ENCODE results near the gene ADIPOR2. TPM values are rescaled to one million over a fixed set of nuclear protein-coding genes. Genes with fewer than 3 reads are reported as not detected.
"Not testable (repeated sequence)": the region's sequence is repeated elsewhere in the genome, so short reads cannot be mapped to it uniquely, and the experiment has no call there.

ADIPOR2 gene
- total and polyA plus RNA-seq, 7 donors: 25.2 to 65.9 (median 29.6) TPM

GRCh38 chr12:1732914-1733313, 42.0 kb downstream of the ADIPOR2 start:
- Histone ChIP-seq H3K4me3 (no peak overlapping the region), H3K27me3 (no peaks in the 10 kb centered on the region), H3K9me3 (no peaks in the 10 kb centered on the region), H3K4me1 (peaks cover 0 to 20% (median 9%) of the 10 kb centered on the region in 4 donors), H3K27ac (no peak overlapping the region), H3K36me3 (no peaks in the 10 kb centered on the region)
- 36 to 55% methylated on average over 1 of the region's 1 CpG for WGBS, 2 donors
- intact Hi-C loops (cut with DNase I): no loop called here
- DNase-seq: no peak
- no peak for TF ChIP-seq POLR2A (IDR thresholded peaks at IDR 0.05)
- no peak for TF ChIP-seq EP300 (IDR thresholded peaks at IDR 0.05)
- TF ChIP-seq CTCF (IDR thresholded peaks at IDR 0.05): no peak
- no peak for TF ChIP-seq POLR2AphosphoS5 (IDR thresholded peaks at IDR 0.05)

GRCh38 chr12:1733712-1734111, 42.8 kb downstream of the ADIPOR2 start:
- H3K27me3 ChIP-seq; H3K9me3 ChIP-seq; DNase-seq; intact Hi-C loops (cut with DNase I); H3K4me3 ChIP-seq; H3K27ac ChIP-seq; H3K36me3 ChIP-seq: not testable (repeated sequence)
- H3K4me1 ChIP-seq: peaks cover 0 to 28% (median 13%) of the 10 kb centered on the region in 4 donors
- 88 to 95% methylated on average over 5 of the region's 5 CpGs for WGBS, 2 donors

- intact Hi-C loops (cut with DNase I): no loop called here
- DNase-seq: no peak
- H3K36me3 ChIP-seq: no peaks in the 10 kb centered on the region
- H3K27me3 ChIP-seq: no peaks in the 10 kb centered on the region
- H3K4me1 ChIP-seq: peaks cover 0 to 46% (median 17%) of the 10 kb centered on the region in 4 donors
- no peaks in the 10 kb centered on the region for H3K9me3 ChIP-seq
- H3K27ac ChIP-seq: no peak overlapping the region
- 77 to 85% methylated on average over 6 of the region's 6 CpGs for WGBS, 2 donors
- no peak overlapping the region for H3K4me3 ChIP-seq
- no peak for TF ChIP-seq POLR2A (IDR thresholded peaks at IDR 0.05)
- TF ChIP-seq POLR2AphosphoS5 (IDR thresholded peaks at IDR 0.05): no peak
- no peak for TF ChIP-seq CTCF (IDR thresholded peaks at IDR 0.05)
- no peak for TF ChIP-seq EP300 (IDR thresholded peaks at IDR 0.05)
Measured at GRCh38 chr12:1737652-1738286, 46.9 kb downstream of the ADIPOR2 start.

GRCh38 chr12:1738446-1738845, 47.6 kb downstream of the ADIPOR2 start:
- no peaks in the 10 kb centered on the region for H3K27me3 ChIP-seq
- no peaks in the 10 kb centered on the region for H3K36me3 ChIP-seq
- H3K4me3 ChIP-seq: no peak overlapping the region
- peaks cover 0 to 41% (median 16%) of the 10 kb centered on the region in 4 donors for H3K4me1 ChIP-seq
- no peak overlapping the region for H3K27ac ChIP-seq
- no peak for TF ChIP-seq EP300 (IDR thresholded peaks at IDR 0.05)
- TF ChIP-seq POLR2A (IDR thresholded peaks at IDR 0.05): no peak
- TF ChIP-seq CTCF (IDR thresholded peaks at IDR 0.05): no peak
- no peak for TF ChIP-seq POLR2AphosphoS5 (IDR thresholded peaks at IDR 0.05)
- H3K9me3 ChIP-seq: no peaks in the 10 kb centered on the region
- DNase-seq: no peak
- intact Hi-C loops (cut with DNase I): no loop called here

GRCh38 chr12:1739368-1739767, 48.5 kb downstream of the ADIPOR2 start:
- 77 to 94% methylated on average over 1 of the region's 1 CpG for WGBS, 2 donors
- no peak for DNase-seq
- Histone ChIP-seq H3K36me3 (no peaks in the 10 kb centered on the region), H3K4me3 (no peak overlapping the region), H3K27me3 (no peaks in the 10 kb centered on the region), H3K27ac (no peak overlapping the region), H3K9me3 (no peaks in the 10 kb centered on the region), H3K4me1 (peaks cover 0 to 41% (median 16%) of the 10 kb centered on the region in 4 donors)
- no peak for TF ChIP-seq POLR2AphosphoS5 (IDR thresholded peaks at IDR 0.05)
- no peak for TF ChIP-seq EP300 (IDR thresholded peaks at IDR 0.05)
- no peak for TF ChIP-seq POLR2A (IDR thresholded peaks at IDR 0.05)
- TF ChIP-seq CTCF (IDR thresholded peaks at IDR 0.05): no peak
- intact Hi-C loops (cut with DNase I): no loop called here

Measured in sigmoid colon (tissue), 7 donors.